DND-41 (cell line): ENCODE data around the gene SNRPB2.
A peak's percentile ranks its signal among the peaks of the same experiment; 100 is the strongest.

Experiments used
- ATAC-seq: fragments of 200-7000 bp; cut with Tn5 transposase; 3 replicates; pipeline ENCODE4 v1.9.1; 2021; ENCODE audit warnings: low read depth; ENCODE audit not compliant: insufficient read depth
- DNase-seq: peaks from one replicate; pipeline ENCODE4 v3.0.0-alpha.2; 2020
- H2AFZ ChIP-seq: 2 replicates; pipeline ENCODE4 v1.6.0; 2012; ENCODE audit warnings: low read depth, low read length
- H3K27ac ChIP-seq: 2 replicates; pipeline ENCODE4 v1.5.1; 2012; ENCODE audit warnings: low read length, inconsistent platforms
- H3K27me3 ChIP-seq: fragments of 200-600 bp; sonication (generic); 2 replicates; pipeline ENCODE4 v1.6.0; 2012; ENCODE audit warnings: low read length, mild to moderate bottlenecking, inconsistent platforms; ENCODE audit not compliant: insufficient read depth, poor library complexity
- H3K36me3 ChIP-seq: 2 replicates; pipeline ENCODE4 v1.5.1; 2012; ENCODE audit warnings: low read length, inconsistent platforms; ENCODE audit not compliant: insufficient read depth
- H3K4me1 ChIP-seq: 2 replicates; pipeline ENCODE4 v1.5.1; 2012; ENCODE audit warnings: mild to moderate bottlenecking, low read length; ENCODE audit not compliant: insufficient read depth
- H3K4me2 ChIP-seq: 2 replicates; pipeline ENCODE4 v1.6.0; 2012; ENCODE audit warnings: mild to moderate bottlenecking, moderate library complexity, low read length, inconsistent platforms; ENCODE audit not compliant: insufficient read depth
- H3K4me3 ChIP-seq, 2 experiments: fragments of 200-600 bp in 1 of 2; shearing (Covaris generic) in 1 of 2; 2 replicates each; pipeline ENCODE4 v1.5.1; 2012 to 2016; ENCODE audit warnings: inconsistent platforms in 2 of 2, low read length in 2 of 2, mild to moderate bottlenecking in 2 of 2, low read depth in 1 of 2, moderate library complexity in 1 of 2
- H3K79me2 ChIP-seq: 2 replicates; pipeline ENCODE4 v1.6.0; 2012; ENCODE audit warnings: low read length, inconsistent platforms; ENCODE audit not compliant: insufficient read depth
- H3K9ac ChIP-seq: 2 replicates; pipeline ENCODE4 v1.6.0; 2012; ENCODE audit warnings: low read depth, mild to moderate bottlenecking, inconsistent platforms, low read length, moderate library complexity
- H3K9me3 ChIP-seq: 2 replicates; pipeline ENCODE4 v1.5.1; 2012; ENCODE audit warnings: low read length, moderate library complexity, mild to moderate bottlenecking, inconsistent platforms; ENCODE audit not compliant: insufficient read depth, severe bottlenecking
- H4K20me1 ChIP-seq: 2 replicates; pipeline ENCODE4 v1.6.0; 2012; ENCODE audit warnings: low read length; ENCODE audit not compliant: insufficient read depth
- EZH2 ChIP-seq: IDR thresholded peaks from 3 replicates; pipeline ENCODE4 v1.6.1; 2012; ENCODE audit warnings: borderline replicate concordance, low read depth, mild to moderate bottlenecking, moderate library complexity, low read length, inconsistent platforms; ENCODE audit not compliant: severe bottlenecking
- TF ChIP-seq, protein P1 (sequence below): IDR thresholded peaks from 2 replicates; pipeline ENCODE4 v1.5.1; 2012; ENCODE audit warnings: borderline replicate concordance, low read length, moderate library complexity, mild to moderate bottlenecking; ENCODE audit not compliant: poor library complexity, severe bottlenecking; ENCODE audit errors: extremely low read depth

Gene SNRPB2

GRCh38 chr20:16703570-16703969 lies 26.3 kb upstream of the SNRPB2 start:
- Histone ChIP-seq H2AFZ (no peak overlapping the region), H3K79me2 (no peaks in the 10 kb centered on the region), H3K4me1 (peaks cover 10% of the 10 kb centered on the region), H3K27me3 (no peaks in the 10 kb centered on the region), H3K9ac (no peak overlapping the region), H4K20me1 (no peaks in the 10 kb centered on the region), H3K27ac (no peak overlapping the region), H3K4me2 (no peak overlapping the region), H3K9me3 (peaks cover 7% of the 10 kb centered on the region), H3K4me3 (no peak overlapping the region), H3K36me3 (no peaks in the 10 kb centered on the region)
- no peak for ATAC-seq
- DNase-seq, result no peak
- TF ChIP-seq, protein P1, sequence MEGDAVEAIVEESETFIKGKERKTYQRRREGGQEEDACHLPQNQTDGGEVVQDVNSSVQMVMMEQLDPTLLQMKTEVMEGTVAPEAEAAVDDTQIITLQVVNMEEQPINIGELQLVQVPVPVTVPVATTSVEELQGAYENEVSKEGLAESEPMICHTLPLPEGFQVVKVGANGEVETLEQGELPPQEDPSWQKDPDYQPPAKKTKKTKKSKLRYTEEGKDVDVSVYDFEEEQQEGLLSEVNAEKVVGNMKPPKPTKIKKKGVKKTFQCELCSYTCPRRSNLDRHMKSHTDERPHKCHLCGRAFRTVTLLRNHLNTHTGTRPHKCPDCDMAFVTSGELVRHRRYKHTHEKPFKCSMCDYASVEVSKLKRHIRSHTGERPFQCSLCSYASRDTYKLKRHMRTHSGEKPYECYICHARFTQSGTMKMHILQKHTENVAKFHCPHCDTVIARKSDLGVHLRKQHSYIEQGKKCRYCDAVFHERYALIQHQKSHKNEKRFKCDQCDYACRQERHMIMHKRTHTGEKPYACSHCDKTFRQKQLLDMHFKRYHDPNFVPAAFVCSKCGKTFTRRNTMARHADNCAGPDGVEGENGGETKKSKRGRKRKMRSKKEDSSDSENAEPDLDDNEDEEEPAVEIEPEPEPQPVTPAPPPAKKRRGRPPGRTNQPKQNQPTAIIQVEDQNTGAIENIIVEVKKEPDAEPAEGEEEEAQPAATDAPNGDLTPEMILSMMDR, result no peak
- no peak for TF ChIP-seq EZH2

DNA sequence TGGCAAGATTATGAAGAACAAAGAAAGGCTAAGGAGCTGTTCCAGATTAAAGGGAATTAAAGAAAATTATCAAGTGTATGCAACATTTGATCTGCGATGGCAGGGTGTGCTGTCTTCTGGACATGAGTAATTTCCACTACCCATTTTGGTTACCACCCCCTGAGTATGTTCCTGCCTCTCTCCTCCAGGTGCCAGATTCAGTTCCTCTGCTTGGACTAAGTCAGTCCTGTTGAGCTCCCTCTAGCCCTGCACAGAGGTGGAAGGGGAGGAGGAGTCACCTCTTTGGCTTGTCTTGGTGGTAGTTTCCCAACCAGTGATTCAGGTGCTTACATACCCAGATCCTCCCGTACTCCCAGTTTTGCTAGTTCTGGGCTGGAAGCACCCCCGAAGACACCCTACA lies 22.2 kb upstream of the SNRPB2 start:
- Histone ChIP-seq H3K27ac (no peak overlapping the region), H4K20me1 (no peaks in the 10 kb centered on the region), H3K4me3 (no peak overlapping the region), H3K4me1 (peaks cover 22% of the 10 kb centered on the region), H2AFZ (no peak overlapping the region), H3K9me3 (peaks cover 7% of the 10 kb centered on the region), H3K4me2 (no peak overlapping the region), H3K36me3 (no peaks in the 10 kb centered on the region), H3K27me3 (peaks cover 9% of the 10 kb centered on the region), H3K79me2 (no peaks in the 10 kb centered on the region), H3K9ac (no peak overlapping the region)
- TF ChIP-seq, protein P1, result no peak
- no peak for TF ChIP-seq EZH2
- DNase-seq (no peak), ATAC-seq (no peak)

DNA sequence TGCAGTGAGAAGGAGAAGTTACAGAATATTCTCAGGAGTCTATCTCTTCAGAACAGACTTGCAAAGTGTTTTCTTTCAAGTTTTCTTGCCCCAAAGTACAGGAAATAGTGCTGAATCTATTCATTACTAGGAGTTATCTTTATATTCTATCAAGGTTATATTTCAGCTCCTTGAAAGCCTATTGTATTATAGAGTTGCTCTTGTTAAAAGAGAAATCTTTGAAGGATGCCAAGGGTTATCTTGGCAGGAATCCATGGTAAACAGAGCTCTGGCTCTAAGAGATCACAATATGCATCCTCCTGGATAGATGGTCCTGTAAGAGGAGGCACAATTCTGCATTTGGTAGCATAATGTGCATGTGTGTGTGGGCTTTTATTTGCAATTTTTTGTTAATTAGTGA lies 21.2 kb upstream of the SNRPB2 start:
- no peak overlapping the region for H3K9ac ChIP-seq
- no peak overlapping the region for H3K27ac ChIP-seq
- H3K9me3 ChIP-seq, result peaks cover 7% of the 10 kb centered on the region
- no peak overlapping the region for H3K4me2 ChIP-seq
- H2AFZ ChIP-seq, result no peak overlapping the region
- no peak for TF ChIP-seq EZH2
- TF ChIP-seq, protein P1, result no peak
- H3K4me1 ChIP-seq, result peaks cover 22% of the 10 kb centered on the region
- H4K20me1 ChIP-seq, result no peaks in the 10 kb centered on the region
- no peak for DNase-seq
- H3K36me3 ChIP-seq, result no peaks in the 10 kb centered on the region
- ATAC-seq, result peak; percentile 38; the same call in 2 of the 3 replicates
- H3K4me3 ChIP-seq, result no peak overlapping the region
- no peaks in the 10 kb centered on the region for H3K79me2 ChIP-seq
- peaks cover 18% of the 10 kb centered on the region for H3K27me3 ChIP-seq

DNA sequence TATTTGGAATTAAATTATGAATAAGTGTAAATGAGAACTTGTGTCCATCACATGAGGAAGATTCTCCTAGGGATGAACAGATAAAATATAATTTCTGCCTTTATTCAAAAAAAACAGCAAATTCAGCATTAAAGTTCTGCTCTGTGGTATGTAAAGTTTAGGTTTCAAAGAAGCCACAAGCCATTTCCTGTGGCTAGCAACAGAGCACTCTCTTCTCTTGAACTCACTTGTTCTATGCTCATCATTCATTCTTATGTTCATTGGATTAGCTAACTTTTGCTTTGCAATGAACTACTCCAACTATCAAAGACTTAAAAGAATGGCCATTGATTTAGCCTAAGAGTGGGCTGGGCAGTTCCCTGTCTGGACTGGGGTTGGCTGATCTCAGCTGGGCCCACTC lies 20.8 kb upstream of the SNRPB2 start:
- peak; percentile 98 for ATAC-seq
- Histone ChIP-seq H2AFZ (no peak overlapping the region), H3K9me3 (peaks cover 7% of the 10 kb centered on the region), H3K4me3 (no peak overlapping the region), H3K4me2 (peak overlapping the region; percentile 15; the same call in 1 of the 2 replicates), H3K27ac (no peak overlapping the region), H3K27me3 (peaks cover 22% of the 10 kb centered on the region), H3K4me1 (peaks cover 22% of the 10 kb centered on the region), H3K36me3 (no peaks in the 10 kb centered on the region), H4K20me1 (no peaks in the 10 kb centered on the region), H3K9ac (no peak overlapping the region), H3K79me2 (no peaks in the 10 kb centered on the region)
- DNase-seq, result peak; percentile 16
- TF ChIP-seq, protein P1, result no peak
- no peak for TF ChIP-seq EZH2
